Endometrium (tissue), 2 donors: ENCODE data around the gene IMMT.
"Not testable (repeated sequence)": the region's sequence is repeated elsewhere in the genome, so short reads cannot be mapped to it uniquely, and the experiment has no call there.

Experiments used
- FAIRE-seq: peaks from 2 replicates; lab custom pipeline; 2012; peaks lifted over from hg19 to GRCh38; lab: Jason Lieb, UNC
- donor health status: control.
- donor health status: control.

IMMT gene

GRCh38 chr2:86195055-86195807, at the start of gene IMMT:
Gene IMMT, minus strand, starts transcription at chr2:86195462. Its CDS starts 80 bp downstream, at chr2:86195382.
- no peak for FAIRE-seq

- not testable (repeated sequence) for FAIRE-seq
Measured at GRCh38 chr2:86244781-86245180, 49.5 kb upstream of the IMMT start.

GRCh38 chr2:86243950-86244733, 48.9 kb upstream of the IMMT start:
- peak; percentile 29 for FAIRE-seq

- FAIRE-seq, result no peak
Measured at GRCh38 chr2:86243272-86243671, 48.0 kb upstream of the IMMT start.

- FAIRE-seq, result no peak
Measured at GRCh38 chr2:86241611-86242010, 46.3 kb upstream of the IMMT start.

GRCh38 chr2:86240251-86240650, 45.0 kb upstream of the IMMT start:
- no peak for FAIRE-seq

GRCh38 chr2:86239745-86240144, 44.5 kb upstream of the IMMT start:
- FAIRE-seq, result no peak

GRCh38 chr2:86239326-86239725, 44.1 kb upstream of the IMMT start:
- FAIRE-seq, result no peak

- no peak for FAIRE-seq
Measured at GRCh38 chr2:86238354-86238753, 43.1 kb upstream of the IMMT start.

GRCh38 chr2:86237172-86237571, 41.9 kb upstream of the IMMT start:
- FAIRE-seq, result no peak

GRCh38 chr2:86235196-86235980, 40.1 kb upstream of the IMMT start:
- FAIRE-seq, result no peak

GRCh38 chr2:86234563-86235131, 39.4 kb upstream of the IMMT start:
- no peak for FAIRE-seq

GRCh38 chr2:86233436-86233835, 38.2 kb upstream of the IMMT start:
- no peak for FAIRE-seq

- FAIRE-seq, result no peak
Measured at GRCh38 chr2:86232910-86233309, 37.6 kb upstream of the IMMT start.

- no peak for FAIRE-seq
Measured at GRCh38 chr2:86232373-86232784, 37.1 kb upstream of the IMMT start.

- no peak for FAIRE-seq
Measured at GRCh38 chr2:86231680-86232372, 36.6 kb upstream of the IMMT start.

GRCh38 chr2:86230961-86231360, 35.7 kb upstream of the IMMT start:
- no peak for FAIRE-seq

- no peak for FAIRE-seq
Measured at GRCh38 chr2:86229221-86229620, 34.0 kb upstream of the IMMT start.

- not testable (repeated sequence) for FAIRE-seq
Measured at GRCh38 chr2:86228574-86228973, 33.3 kb upstream of the IMMT start.

GRCh38 chr2:86227685-86228084, 32.4 kb upstream of the IMMT start:
- no peak for FAIRE-seq

- no peak for FAIRE-seq
Measured at GRCh38 chr2:86226636-86227520, 31.6 kb upstream of the IMMT start.
